Stomach (tissue), 9 donors: ENCODE measurements around the gene GPR143. TPM values are rescaled to one million over a fixed set of nuclear protein-coding genes. Genes with fewer than 3 reads are reported as not detected.

Experiments
- DNase-seq, 2 donors: peaks; one replicate each; pipeline versions ENCODE4 v3.0.0 to v3.0.0-alpha.2; 2013 to 2019
- H3K27ac ChIP-seq, 5 donors: fragments of 200-600 bp in 4 of 5; sonication (generic) in 4 of 5; one replicate each; pipeline ENCODE4 v1.5.1; 2013 to 2019; ENCODE audit warnings: mild to moderate bottlenecking in 1 of 5, moderate library complexity in 1 of 5
- H3K27me3 ChIP-seq, 3 donors: fragments of 200-600 bp; sonication (generic); one replicate each; pipeline ENCODE4 v1.5.1; 2017 to 2019; ENCODE audit warnings: mixed run types in 1 of 3
- H3K36me3 ChIP-seq, 4 donors: fragments of 200-600 bp; sonication (generic); 1 replicate in 3 of 4; 2 replicates in 1 of 4; pipeline ENCODE4 v1.5.1; 2016 to 2019
- H3K4me1 ChIP-seq, 4 donors: fragments of 200-600 bp; sonication (generic); one replicate each; pipeline ENCODE4 v1.5.1; 2016 to 2019
- H3K4me3 ChIP-seq, 4 donors: fragments of 200-600 bp; sonication (generic) in 3 of 4; one replicate each; pipeline ENCODE4 v1.5.1; 2016 to 2019; ENCODE audit warnings: mild to moderate bottlenecking in 1 of 4
- H3K9me3 ChIP-seq, 4 donors: fragments of 200-600 bp; sonication (generic); one replicate each; pipeline ENCODE4 v1.5.1; 2016 to 2019
- EP300 ChIP-seq: sonication (generic); formaldehyde crosslinking; IDR thresholded peaks from one replicate; pipeline ENCODE4 v1.6.1; 2017; ENCODE audit warnings: antibody characterized with exemption
- POLR2A ChIP-seq, 4 donors: fragments of 450-650 bp; IDR thresholded peaks; one replicate each; pipeline ENCODE4 v1.6.1; 2016; ENCODE audit warnings: antibody characterized with exemption in 4 of 4, control low read depth in 2 of 4, mild to moderate bottlenecking in 1 of 4, moderate library complexity in 1 of 4
- POLR2AphosphoS5 ChIP-seq, 3 donors: sonication (generic); formaldehyde crosslinking; IDR thresholded peaks; one replicate each; pipeline ENCODE4 v1.6.1; 2016; ENCODE audit warnings: antibody characterized with exemption in 3 of 3
- WGBS, 5 donors: extraction: QIAGEN DNeasy Blood & Tissue Kit in 3 of 5; methylation state at CpG; one replicate each; pipeline versions ENCODE4 v1.1.5 to v1.1.7; 2013 to 2018; 5-methylcytosine and 5-hydroxymethylcytosine counted together
- intact Hi-C: fragments of 100-400 bp; cut with DNase I; formaldehyde crosslinking; loops from one replicate; pipeline ENCODE4 v1.15.1; 2023; ENCODE audit warnings: low total_unique reads
- polyA plus RNA-seq, 3 donors: library from polyadenylated mRNA; stranded (reverse); fragments of 200-250 nt; gene quantifications; one replicate each; pipeline ENCODE4 v1.2.3, GENCODE V29; 2013
- total RNA-seq, 5 donors: library from RNA; depleted of rRNA; stranded (reverse); fragments of >200 nt; gene quantifications; one replicate each; pipeline versions ENCODE4 v1.1.0 to v1.2.3, GENCODE V29; 2014 to 2016
- TF ChIP-seq, protein P1 (sequence below), 7 experiments: fragments of 450-650 bp in 4 of 7; fragments of 200-600 bp in 3 of 7; sonication (generic) in 3 of 7; IDR thresholded peaks; one replicate each; pipeline ENCODE4 v1.5.1; 2016 to 2019; ENCODE audit warnings: antibody characterized with exemption in 7 of 7, control low read depth in 2 of 7, mild to moderate bottlenecking in 1 of 7
- donor health status: healthy with polysubstance abuse.
- donor health status: Bipolar disorder and iron deficiency.
- donor health status: healthy.

GPR143 gene
- total and polyA plus RNA-seq, 8 donors, result 0.46 to 2.3 (median 1.2) TPM; not detected in 4

GRCh38 chrX:9729171-9729885, 36.3 kb downstream of the GPR143 start:
- Histone ChIP-seq H3K4me1 (no peaks in the 10 kb centered on the region), H3K9me3 (peaks cover 0 to 41% (median 17%) of the 10 kb centered on the region in 4 donors), H3K4me3 (no peak overlapping the region), H3K27me3 (no peaks in the 10 kb centered on the region), H3K27ac (no peak overlapping the region), H3K36me3 (no peaks in the 10 kb centered on the region)
- 72 to 84% (median 82%) methylated on average over 5 of the region's 5 CpGs for WGBS, 5 donors
- DNase-seq, result no peak
- TF ChIP-seq POLR2AphosphoS5 (IDR thresholded peaks at IDR 0.05), result no peak
- TF ChIP-seq EP300, result no peak
- TF ChIP-seq, protein P1, sequence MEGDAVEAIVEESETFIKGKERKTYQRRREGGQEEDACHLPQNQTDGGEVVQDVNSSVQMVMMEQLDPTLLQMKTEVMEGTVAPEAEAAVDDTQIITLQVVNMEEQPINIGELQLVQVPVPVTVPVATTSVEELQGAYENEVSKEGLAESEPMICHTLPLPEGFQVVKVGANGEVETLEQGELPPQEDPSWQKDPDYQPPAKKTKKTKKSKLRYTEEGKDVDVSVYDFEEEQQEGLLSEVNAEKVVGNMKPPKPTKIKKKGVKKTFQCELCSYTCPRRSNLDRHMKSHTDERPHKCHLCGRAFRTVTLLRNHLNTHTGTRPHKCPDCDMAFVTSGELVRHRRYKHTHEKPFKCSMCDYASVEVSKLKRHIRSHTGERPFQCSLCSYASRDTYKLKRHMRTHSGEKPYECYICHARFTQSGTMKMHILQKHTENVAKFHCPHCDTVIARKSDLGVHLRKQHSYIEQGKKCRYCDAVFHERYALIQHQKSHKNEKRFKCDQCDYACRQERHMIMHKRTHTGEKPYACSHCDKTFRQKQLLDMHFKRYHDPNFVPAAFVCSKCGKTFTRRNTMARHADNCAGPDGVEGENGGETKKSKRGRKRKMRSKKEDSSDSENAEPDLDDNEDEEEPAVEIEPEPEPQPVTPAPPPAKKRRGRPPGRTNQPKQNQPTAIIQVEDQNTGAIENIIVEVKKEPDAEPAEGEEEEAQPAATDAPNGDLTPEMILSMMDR (IDR thresholded peaks at IDR 0.05), result no peak
- TF ChIP-seq POLR2A (IDR thresholded peaks at IDR 0.05), result no peak
- intact Hi-C loops, result no loop called here

DNA sequence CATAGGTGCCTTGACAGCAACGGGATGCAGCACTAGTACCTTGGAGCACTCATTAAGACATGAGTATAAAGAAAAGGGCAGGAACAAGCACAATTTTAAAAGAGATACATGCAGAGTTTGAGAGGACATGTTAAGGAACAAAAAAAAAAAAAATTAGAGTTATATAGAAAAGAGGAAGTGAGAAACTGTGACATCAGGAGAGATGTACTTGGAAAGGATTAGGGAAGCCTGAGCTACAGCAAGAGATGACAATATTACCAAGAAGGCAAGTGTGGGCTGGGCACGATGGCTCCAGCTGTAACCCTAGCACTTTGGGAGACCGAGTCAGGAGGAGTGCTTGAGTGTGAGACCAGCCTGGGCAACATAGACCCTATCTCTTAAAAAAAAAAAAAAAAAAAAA, 37.4 kb downstream of the GPR143 start:
- TF ChIP-seq EP300, result no peak
- 71 to 97% (median 87%) methylated on average over 3 of the region's 3 CpGs for WGBS, 5 donors

DNA sequence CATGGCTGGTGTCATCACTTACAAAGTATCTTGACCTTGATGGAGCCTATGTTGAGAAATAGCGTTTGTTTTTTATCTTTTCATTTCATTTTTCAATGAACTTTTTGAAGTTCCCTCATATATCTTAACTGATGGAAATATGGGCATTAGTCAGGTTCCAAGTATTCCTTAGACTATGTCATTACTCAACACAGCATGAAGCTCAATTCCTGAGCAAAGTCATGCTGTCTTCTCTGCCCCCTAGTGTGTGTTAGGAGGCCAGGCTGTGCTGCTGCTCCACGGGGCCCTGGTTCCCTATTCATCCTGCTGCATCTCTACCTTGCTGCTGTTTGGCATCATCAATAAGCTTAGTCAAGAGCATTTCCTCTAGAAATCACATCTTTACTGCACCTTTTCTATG, 40.9 kb downstream of the GPR143 start:
- H3K9me3 ChIP-seq, result peaks cover 0 to 44% (median 30%) of the 10 kb centered on the region in 4 donors
- H3K27me3 ChIP-seq, result no peaks in the 10 kb centered on the region
- no peak for TF ChIP-seq POLR2AphosphoS5 (IDR thresholded peaks at IDR 0.05)
- TF ChIP-seq, protein P1 (IDR thresholded peaks at IDR 0.05), result no peak
- TF ChIP-seq POLR2A (IDR thresholded peaks at IDR 0.05), result no peak
- TF ChIP-seq EP300, result no peak
- H3K36me3 ChIP-seq, result peaks cover 0 to 30% (median 3%) of the 10 kb centered on the region in 4 donors
- WGBS, 5 donors, result 58 to 91% (median 80%) methylated on average over 2 of the region's 2 CpGs
- H3K4me3 ChIP-seq, result no peak overlapping the region
- H3K4me1 ChIP-seq, result no peaks in the 10 kb centered on the region
- H3K27ac ChIP-seq, result no peak overlapping the region
- intact Hi-C loops, result no loop called here
- DNase-seq, result no peak

More for the DNA sequence above, 37.4 kb downstream of the GPR143 start:
- H3K27ac ChIP-seq, result no peak overlapping the region
- H3K4me1 ChIP-seq, result no peaks in the 10 kb centered on the region
- DNase-seq, result no peak
- no peaks in the 10 kb centered on the region for H3K27me3 ChIP-seq
- H3K9me3 ChIP-seq, result peaks cover 0 to 39% (median 17%) of the 10 kb centered on the region in 4 donors
- no peak overlapping the region for H3K4me3 ChIP-seq
- intact Hi-C loops, result no loop called here
- H3K36me3 ChIP-seq, result no peaks in the 10 kb centered on the region

- no peaks in the 10 kb centered on the region for H3K4me1 ChIP-seq
- H3K9me3 ChIP-seq, result peaks cover 0 to 19% (median 5%) of the 10 kb centered on the region in 4 donors
- TF ChIP-seq POLR2A (IDR thresholded peaks at IDR 0.05) (no peak), POLR2AphosphoS5 (IDR thresholded peaks at IDR 0.05) (no peak), EP300 (no peak)
- TF ChIP-seq, protein P1 (IDR thresholded peaks at IDR 0.05), result no peak
- no peaks in the 10 kb centered on the region for H3K27me3 ChIP-seq
- no peak overlapping the region for H3K4me3 ChIP-seq
- no peak overlapping the region for H3K27ac ChIP-seq
- 94 to 100% (median 97%) methylated on average over 7 to 21 of the region's 21 CpGs for WGBS, 5 donors
- intact Hi-C loops, result no loop called here
- H3K36me3 ChIP-seq, result peaks cover 0 to 92% (median 73%) of the 10 kb centered on the region in 4 donors
- DNase-seq, result no peak
These were observed 48.3 kb downstream of the GPR143 start for GRCh38 chrX:9717376-9717775.

GRCh38 chrX:9710332-9710731, 55.3 kb downstream of the GPR143 start:
- WGBS, 5 donors, result 73 to 95% (median 89%) methylated on average over 8 of the region's 8 CpGs
- intact Hi-C loops, result no loop called here
- Histone ChIP-seq H3K4me3 (no peak overlapping the region), H3K36me3 (peaks cover 0 to 66% (median 66%) of the 10 kb centered on the region in 4 donors), H3K9me3 (peaks cover 0 to under 1% (median under 1%) of the 10 kb centered on the region in 4 donors), H3K4me1 (peaks cover 0 to 4% (median 0%) of the 10 kb centered on the region in 4 donors), H3K27ac (no peak overlapping the region), H3K27me3 (no peaks in the 10 kb centered on the region)
- no peak for DNase-seq
- TF ChIP-seq POLR2AphosphoS5 (IDR thresholded peaks at IDR 0.05) (no peak), POLR2A (IDR thresholded peaks at IDR 0.05) (no peak), EP300 (no peak)
- TF ChIP-seq, protein P1 (IDR thresholded peaks at IDR 0.05), result no peak
